Measurements from ENCODE around the gene COL6A3.

DNA sequence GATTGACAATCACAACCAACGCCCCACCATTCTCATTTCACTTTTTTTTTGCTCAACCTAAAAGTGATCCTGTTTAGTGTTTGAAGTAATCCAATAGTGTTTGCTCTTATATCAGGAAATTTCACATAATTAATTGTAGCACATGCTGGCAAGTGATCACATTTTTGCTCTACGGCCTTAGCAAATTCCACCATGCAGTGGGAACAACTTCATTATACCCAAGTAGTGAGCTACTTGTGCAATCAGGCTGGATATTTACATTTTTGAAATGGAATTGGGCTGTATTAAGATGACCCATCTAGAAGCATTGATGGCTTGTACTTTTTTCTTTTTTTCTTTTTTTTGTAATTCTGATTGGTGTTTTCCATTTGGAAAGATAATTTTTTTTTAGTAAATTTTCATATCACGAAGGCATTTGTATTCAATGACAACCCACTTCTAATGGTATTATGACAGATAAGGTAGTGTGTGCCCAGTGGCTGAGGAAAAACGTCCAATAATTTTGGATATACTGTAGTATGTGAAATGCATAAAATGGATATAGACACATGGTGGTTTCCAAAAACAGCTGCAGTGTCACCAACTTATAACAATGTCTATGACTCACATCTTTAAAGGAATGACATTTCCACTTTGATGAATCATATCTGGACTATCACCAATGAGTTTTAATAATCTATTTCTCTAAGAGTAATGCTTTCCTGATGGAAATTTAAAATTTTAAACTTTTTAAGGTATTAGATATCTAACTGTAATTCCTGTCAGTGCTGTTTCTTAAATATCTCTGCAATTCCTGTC is 130.6 kb downstream of the COL6A3 start:
- TF ChIP-seq POLR2A (IDR thresholded peaks at IDR 0.05) (no peak), CTCF (IDR thresholded peaks at IDR 0.05) (no peak)
